Panc1 (cell line): ENCODE data around the gene DLGAP4. TPM values are rescaled to one million over a fixed set of nuclear protein-coding genes. Genes with fewer than 3 reads are reported as not detected.

Source experiments
- ATAC-seq: fragments of 200-7000 bp; cut with Tn5 transposase; 2 replicates; pipeline ENCODE4 v1.9.1; 2020; ENCODE audit warnings: mild to moderate bottlenecking, moderate library complexity
- BruUV-seq: library from RNA; stranded (reverse); fragments of 400-500 nt; replicated peaks from 2 replicates; lab custom pipeline; 2021; lab: Mats Ljungman, UMichigan
- CTCF ChIA-PET: fragments of 300-600 bp; sonication (Branson Sonifier 250); formaldehyde crosslinking; loops from one replicate; lab custom pipeline; 2022; ENCODE audit warnings: antibody characterized with exemption; lab: Charles Lee
- POLR2A ChIA-PET: fragments of 300-600 bp; sonication (Branson Sonifier 250); formaldehyde crosslinking; loops from one replicate; lab custom pipeline; 2022; ENCODE audit warnings: antibody characterized with exemption; lab: Charles Lee
- DNase-seq: peaks from one replicate; pipeline ENCODE4 v3.0.0-alpha.2; 2010; ENCODE audit warnings: low read depth, low spot score
- H3K27ac ChIP-seq: 2 replicates; pipeline ENCODE4 v1.5.1; 2011; ENCODE audit warnings: mild to moderate bottlenecking, low read length, inconsistent platforms
- H3K27me3 ChIP-seq: fragments of 200-500 bp; sonication (Bioruptor generic); 2 replicates; pipeline ENCODE4 v1.6.0; 2014; ENCODE audit warnings: low read length, inconsistent platforms; ENCODE audit not compliant: control insufficient read depth, insufficient read depth
- H3K36me3 ChIP-seq: fragments of 200-500 bp; sonication (Bioruptor generic); 2 replicates; pipeline ENCODE4 v1.5.1; 2014; ENCODE audit warnings: inconsistent platforms, mild to moderate bottlenecking, low read length, moderate library complexity; ENCODE audit not compliant: control insufficient read depth, insufficient read depth
- H3K4me1 ChIP-seq: 2 replicates; pipeline ENCODE4 v1.5.1; 2011; ENCODE audit warnings: inconsistent platforms, mild to moderate bottlenecking, low read length, moderate library complexity; ENCODE audit not compliant: control insufficient read depth, insufficient read depth
- H3K4me3 ChIP-seq, 2 experiments: 2 replicates each; pipeline ENCODE4 v1.5.1; 2011 to 2012; ENCODE audit warnings: low read depth in 2 of 2, low read length in 2 of 2, mild to moderate bottlenecking in 2 of 2, inconsistent platforms in 1 of 2, moderate library complexity in 1 of 2
- H3K9me3 ChIP-seq: fragments of 200-500 bp; sonication (Bioruptor generic); 2 replicates; pipeline ENCODE4 v1.5.1; 2014; ENCODE audit warnings: low read depth, mild to moderate bottlenecking, inconsistent platforms, low read length, moderate library complexity; ENCODE audit not compliant: control insufficient read depth, insufficient read depth
- POLR2AphosphoS5 ChIP-seq: IDR thresholded peaks from 2 replicates; pipeline ENCODE4 v1.6.1; 2012; ENCODE audit warnings: mild to moderate bottlenecking, low read depth, low read length, moderate library complexity
- SIN3A ChIP-seq: IDR thresholded peaks from 2 replicates; pipeline ENCODE4 v1.6.1; 2012; ENCODE audit warnings: low read depth, mild to moderate bottlenecking, low read length, moderate library complexity, borderline replicate concordance; ENCODE audit not compliant: insufficient read depth
- TCF7L2 ChIP-seq: IDR thresholded peaks from 2 replicates; pipeline ENCODE4 v1.6.1; 2011; ENCODE audit warnings: mild to moderate bottlenecking, low read depth, low read length, inconsistent platforms
- in situ Hi-C: cut with HindIII; loops from 2 replicates; pipeline ENCODE4 v1.10.0; 2016; ENCODE audit warnings: low sequenced_read_pairs, low pct_unique_long_range_greater_than_20kb
- intact Hi-C: fragments of 100-400 bp; cut with micrococcal nuclease; formaldehyde crosslinking; loops from one replicate; pipeline ENCODE4 v1.10.0; 2022; ENCODE audit not compliant: unreplicated experiment
- total RNA-seq: library from RNA; stranded (reverse); gene quantifications from one replicate; pipeline ENCODE4 v1.2.1, GENCODE V29; 2021; ENCODE audit not compliant: unreplicated experiment
- TF ChIP-seq, protein P1 (sequence below), 2 experiments: IDR thresholded peaks; 2 replicates each; pipeline ENCODE4 v1.6.1; 2011 to 2012; ENCODE audit warnings: low read depth in 2 of 2, control low read depth in 1 of 2, low read length in 1 of 2, mild to moderate bottlenecking in 1 of 2, moderate library complexity in 1 of 2; ENCODE audit not compliant: insufficient read depth in 1 of 2
- TF ChIP-seq, protein P2 (sequence below): fragments of 450-650 bp; IDR thresholded peaks from 2 replicates; pipeline ENCODE4 v1.5.1; 2017; ENCODE audit warnings: mild to moderate bottlenecking

DLGAP4 gene
- total RNA-seq, 1 experiment from 2014 or later: 52.5 TPM

DNA sequence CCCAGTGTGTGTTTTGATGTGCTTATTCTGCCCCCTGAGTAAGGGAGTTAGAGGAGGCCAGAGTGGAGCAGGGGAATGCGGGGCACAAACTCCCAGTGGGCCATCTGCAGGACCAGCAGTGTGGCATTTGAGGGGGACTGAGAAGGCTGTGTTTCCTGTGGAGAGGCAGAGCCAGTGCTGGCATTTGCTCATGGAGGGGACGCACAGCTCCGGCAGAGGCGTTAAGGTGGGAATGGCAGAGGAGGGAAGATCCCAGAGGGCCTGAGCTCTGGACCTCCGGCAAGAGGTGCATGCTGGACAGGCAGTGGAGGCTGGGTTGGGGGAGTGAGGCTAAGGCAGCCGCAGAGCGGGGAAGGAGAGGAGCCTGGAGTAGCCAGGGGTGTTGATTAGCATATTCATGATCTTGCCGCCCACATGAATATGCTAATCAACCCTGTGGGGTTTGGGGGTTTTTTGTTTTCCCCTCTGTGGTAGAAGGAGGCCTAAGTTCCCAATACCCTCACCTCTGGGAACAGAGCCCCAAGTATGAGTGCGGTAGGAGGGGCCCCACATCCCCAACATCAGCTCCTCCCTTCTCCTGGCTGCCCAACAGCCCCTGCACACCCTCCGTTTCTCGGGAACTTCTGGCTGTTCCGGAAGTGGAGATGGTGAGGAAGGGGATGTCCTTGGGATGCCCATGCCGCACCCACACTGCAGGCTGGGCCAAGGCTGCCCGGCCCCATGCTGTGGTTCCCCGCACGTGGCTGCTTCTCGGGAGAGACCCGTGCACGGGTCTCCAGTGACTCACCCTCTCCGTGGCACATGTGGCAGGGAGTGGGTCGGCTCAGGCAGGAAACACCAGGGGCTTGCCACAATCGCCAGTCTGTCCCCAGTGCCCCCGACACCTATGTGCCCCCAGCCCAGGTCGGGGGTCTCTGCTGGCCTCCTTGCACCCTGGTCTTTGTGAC, 33.8 kb downstream of the DLGAP4 start:
- POLR2A ChIA-PET: interaction anchor here (0.5 kb wide), 1 partner anchor 112 kb away, joined by 9 read pairs; no protein-coding TSS in a partner anchor
- H3K4me1 ChIP-seq: no peaks in the 10 kb centered on the region; the same call in 1 of the 2 replicates
- ATAC-seq (no peak), DNase-seq (no peak)
- H3K27ac ChIP-seq: no peak overlapping the region
- BruUV-seq: no TSS peak
- in situ Hi-C loops (no loop called here), intact Hi-C loops (no loop called here)
- no peak overlapping the region for H3K4me3 ChIP-seq
- no peak for TF ChIP-seq TCF7L2
- TF ChIP-seq SIN3A: no peak
- TF ChIP-seq, protein P1, sequence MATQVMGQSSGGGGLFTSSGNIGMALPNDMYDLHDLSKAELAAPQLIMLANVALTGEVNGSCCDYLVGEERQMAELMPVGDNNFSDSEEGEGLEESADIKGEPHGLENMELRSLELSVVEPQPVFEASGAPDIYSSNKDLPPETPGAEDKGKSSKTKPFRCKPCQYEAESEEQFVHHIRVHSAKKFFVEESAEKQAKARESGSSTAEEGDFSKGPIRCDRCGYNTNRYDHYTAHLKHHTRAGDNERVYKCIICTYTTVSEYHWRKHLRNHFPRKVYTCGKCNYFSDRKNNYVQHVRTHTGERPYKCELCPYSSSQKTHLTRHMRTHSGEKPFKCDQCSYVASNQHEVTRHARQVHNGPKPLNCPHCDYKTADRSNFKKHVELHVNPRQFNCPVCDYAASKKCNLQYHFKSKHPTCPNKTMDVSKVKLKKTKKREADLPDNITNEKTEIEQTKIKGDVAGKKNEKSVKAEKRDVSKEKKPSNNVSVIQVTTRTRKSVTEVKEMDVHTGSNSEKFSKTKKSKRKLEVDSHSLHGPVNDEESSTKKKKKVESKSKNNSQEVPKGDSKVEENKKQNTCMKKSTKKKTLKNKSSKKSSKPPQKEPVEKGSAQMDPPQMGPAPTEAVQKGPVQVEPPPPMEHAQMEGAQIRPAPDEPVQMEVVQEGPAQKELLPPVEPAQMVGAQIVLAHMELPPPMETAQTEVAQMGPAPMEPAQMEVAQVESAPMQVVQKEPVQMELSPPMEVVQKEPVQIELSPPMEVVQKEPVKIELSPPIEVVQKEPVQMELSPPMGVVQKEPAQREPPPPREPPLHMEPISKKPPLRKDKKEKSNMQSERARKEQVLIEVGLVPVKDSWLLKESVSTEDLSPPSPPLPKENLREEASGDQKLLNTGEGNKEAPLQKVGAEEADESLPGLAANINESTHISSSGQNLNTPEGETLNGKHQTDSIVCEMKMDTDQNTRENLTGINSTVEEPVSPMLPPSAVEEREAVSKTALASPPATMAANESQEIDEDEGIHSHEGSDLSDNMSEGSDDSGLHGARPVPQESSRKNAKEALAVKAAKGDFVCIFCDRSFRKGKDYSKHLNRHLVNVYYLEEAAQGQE (IDR thresholded peaks at IDR 0.05; ENCODE audit: insufficient read depth in 1 of 2, low read depth in 2 of 2, low read length in 1 of 2): no peak
- no peak for TF ChIP-seq POLR2AphosphoS5
- TF ChIP-seq, protein P2, sequence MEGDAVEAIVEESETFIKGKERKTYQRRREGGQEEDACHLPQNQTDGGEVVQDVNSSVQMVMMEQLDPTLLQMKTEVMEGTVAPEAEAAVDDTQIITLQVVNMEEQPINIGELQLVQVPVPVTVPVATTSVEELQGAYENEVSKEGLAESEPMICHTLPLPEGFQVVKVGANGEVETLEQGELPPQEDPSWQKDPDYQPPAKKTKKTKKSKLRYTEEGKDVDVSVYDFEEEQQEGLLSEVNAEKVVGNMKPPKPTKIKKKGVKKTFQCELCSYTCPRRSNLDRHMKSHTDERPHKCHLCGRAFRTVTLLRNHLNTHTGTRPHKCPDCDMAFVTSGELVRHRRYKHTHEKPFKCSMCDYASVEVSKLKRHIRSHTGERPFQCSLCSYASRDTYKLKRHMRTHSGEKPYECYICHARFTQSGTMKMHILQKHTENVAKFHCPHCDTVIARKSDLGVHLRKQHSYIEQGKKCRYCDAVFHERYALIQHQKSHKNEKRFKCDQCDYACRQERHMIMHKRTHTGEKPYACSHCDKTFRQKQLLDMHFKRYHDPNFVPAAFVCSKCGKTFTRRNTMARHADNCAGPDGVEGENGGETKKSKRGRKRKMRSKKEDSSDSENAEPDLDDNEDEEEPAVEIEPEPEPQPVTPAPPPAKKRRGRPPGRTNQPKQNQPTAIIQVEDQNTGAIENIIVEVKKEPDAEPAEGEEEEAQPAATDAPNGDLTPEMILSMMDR: no peak
- H3K27me3 ChIP-seq: no peaks in the 10 kb centered on the region; the same call in 1 of the 2 replicates
- H3K36me3 ChIP-seq: no peaks in the 10 kb centered on the region
- H3K9me3 ChIP-seq: no peaks in the 10 kb centered on the region
- CTCF ChIA-PET: interaction anchor here (0.6 kb wide), 1 partner anchor 402 kb away, joined by 3 read pairs; no protein-coding TSS in a partner anchor

DNA sequence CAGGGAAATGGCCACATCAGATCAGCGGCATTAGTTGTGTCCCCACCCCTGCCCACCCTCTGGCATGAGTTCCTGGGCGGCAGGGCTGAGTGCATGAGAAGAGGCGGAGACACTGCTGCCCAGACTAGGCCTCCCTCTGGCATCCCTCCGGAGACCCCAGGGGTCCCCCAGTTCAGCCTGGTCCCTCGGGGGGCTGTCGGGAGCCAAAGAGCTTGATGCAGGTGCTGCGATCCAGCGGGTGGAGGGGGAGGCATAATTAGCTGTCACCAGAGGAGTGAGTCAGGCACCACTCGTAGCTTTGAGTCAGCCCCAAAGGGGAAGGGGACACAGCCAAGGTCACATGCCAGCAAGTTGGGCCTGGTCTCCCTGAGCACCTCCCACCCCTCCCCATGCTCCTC, 34.5 kb downstream of the DLGAP4 start:
- intact Hi-C loops: no loop called here

More for the DNA sequence above, 34.5 kb downstream of the DLGAP4 start:
- no peaks in the 10 kb centered on the region; the same call in 1 of the 2 replicates for H3K4me1 ChIP-seq
- H3K27me3 ChIP-seq: no peaks in the 10 kb centered on the region
- BruUV-seq: no TSS peak
- no peaks in the 10 kb centered on the region for H3K36me3 ChIP-seq
- no peak overlapping the region for H3K4me3 ChIP-seq
- in situ Hi-C loops: no loop called here
- ATAC-seq (no peak), DNase-seq (no peak)
- H3K27ac ChIP-seq: no peak overlapping the region
- ChIA-PET CTCF (interaction anchor here (0.6 kb wide), 1 partner anchor 401 kb away, joined by 3 read pairs; no protein-coding TSS in a partner anchor), POLR2A (no interaction called here)
- TF ChIP-seq TCF7L2: no peak
- no peak for TF ChIP-seq SIN3A
- TF ChIP-seq POLR2AphosphoS5: no peak
- TF ChIP-seq, protein P1 (IDR thresholded peaks at IDR 0.05; ENCODE audit: insufficient read depth in 1 of 2, low read depth in 2 of 2, low read length in 1 of 2): no peak
- TF ChIP-seq, protein P2: no peak
- H3K9me3 ChIP-seq: no peaks in the 10 kb centered on the region
